HG02610 (cell line): ENCODE results near the gene KCNB1.

Experiments used
- ATAC-seq: cut with Tn5 transposase; IDR thresholded peaks from one replicate; pipeline ENCODE4 v1.9.1; 2021; ENCODE audit warnings: mild to moderate bottlenecking, moderate library complexity; ENCODE audit not compliant: unreplicated experiment

Gene KCNB1

DNA sequence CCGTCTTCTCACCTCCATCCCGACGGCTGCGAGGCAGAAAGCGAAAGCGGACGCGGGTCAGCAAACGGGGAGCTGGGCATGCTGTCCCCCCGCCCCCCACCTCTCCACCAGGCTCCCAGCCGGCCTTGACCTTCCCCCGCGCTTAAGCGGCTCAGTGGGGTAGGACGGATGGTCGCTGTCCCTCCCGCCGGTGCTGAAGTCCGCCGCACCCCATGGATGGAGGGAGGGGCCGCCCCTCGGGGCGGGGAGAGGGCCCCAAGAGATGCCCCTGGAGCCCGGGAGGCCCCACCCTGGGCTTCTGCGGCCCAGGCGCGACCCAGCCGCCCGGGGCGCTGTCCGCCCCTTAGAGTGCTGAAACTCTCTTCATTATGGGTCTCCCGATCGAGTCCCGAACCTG lies at the start of gene KCNB1:
Gene KCNB1 (minus strand): TSS at position 48 of the 397 bp plus-strand sequence. CDS start 188 bp downstream, outside the sequence.
- ATAC-seq, result no peak

DNA sequence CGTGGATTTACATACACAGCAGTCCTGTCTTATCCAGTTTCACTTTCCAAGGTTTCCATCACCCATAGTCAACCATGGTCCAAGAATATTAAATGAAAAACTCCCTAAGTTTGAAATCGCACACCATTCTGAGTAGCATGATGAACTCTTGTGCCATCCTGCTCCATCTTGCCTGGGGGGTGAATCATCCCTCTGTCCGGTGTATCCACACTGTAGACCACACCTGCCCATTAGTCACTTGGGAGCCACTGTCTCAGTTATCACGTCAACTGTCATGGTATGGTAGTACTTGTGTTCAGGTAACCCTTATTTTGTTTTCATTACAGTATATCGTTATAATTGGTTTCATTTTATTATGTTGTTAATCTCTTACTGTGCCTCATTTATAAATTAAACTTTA lies 47.0 kb upstream of the KCNB1 start:
- no peak for ATAC-seq

DNA sequence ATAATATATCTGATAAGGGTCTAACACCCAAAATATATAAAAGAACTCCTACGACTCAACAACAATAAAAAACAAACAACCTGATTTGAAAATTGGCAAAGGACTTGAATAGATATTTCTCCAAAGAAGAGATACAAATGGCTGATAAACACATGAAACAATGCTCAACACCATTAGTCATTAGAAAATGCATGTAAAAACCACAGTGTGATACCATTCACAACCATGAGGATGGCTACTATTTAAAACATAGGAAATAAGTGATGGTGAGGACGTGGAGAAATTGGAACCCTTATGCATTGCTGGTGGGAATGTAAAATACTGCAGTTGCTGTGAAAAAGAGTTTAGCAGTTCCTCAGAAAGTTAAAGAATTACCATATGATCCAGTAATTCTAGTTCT lies 44.1 kb upstream of the KCNB1 start:
- no peak for ATAC-seq

DNA sequence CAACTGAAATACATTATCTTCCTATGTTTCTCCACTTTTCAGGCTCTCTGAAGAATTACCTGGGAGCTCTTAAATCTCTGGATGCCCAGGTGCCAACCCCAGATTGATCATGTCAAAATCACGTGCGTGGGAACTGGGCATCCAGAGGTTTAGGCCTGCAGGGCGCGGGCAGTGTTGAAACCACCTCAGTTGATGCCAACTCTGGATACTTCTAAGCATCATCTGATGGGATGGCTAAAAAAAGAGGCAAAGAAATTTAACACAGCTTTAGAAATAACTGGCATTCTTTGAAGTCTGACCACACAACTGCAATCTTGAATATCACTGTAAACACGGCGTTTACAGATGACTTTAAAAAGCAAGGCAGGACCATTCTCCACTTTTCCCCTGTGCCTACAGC lies 43.6 kb upstream of the KCNB1 start:
- ATAC-seq, result no peak

DNA sequence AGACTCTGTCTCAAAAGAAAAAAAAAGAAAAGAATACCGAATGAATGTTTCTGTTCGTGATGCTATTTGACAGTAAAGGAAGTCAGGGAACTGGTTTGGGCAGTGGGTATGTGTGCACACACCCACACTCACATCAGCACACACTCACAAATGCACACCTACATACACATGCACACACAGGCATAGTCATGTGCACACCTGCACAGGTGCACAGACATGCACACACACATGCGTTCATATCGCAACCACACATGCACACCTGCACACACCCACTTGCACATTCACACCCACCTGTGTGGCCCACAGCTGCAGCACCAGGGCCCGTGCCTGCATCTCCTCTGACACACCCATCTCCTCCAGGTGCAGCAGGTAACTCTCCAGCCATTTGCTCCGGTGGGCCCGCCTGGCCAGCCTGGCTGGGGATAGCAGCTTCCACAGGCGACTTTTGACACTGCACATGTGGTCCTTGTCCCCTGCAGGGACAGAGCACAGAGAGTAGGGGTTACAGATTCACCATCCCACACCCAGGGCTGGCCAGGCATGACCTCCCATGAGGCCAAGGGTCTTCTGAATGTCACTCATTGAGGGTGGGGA lies 41.4 kb upstream of the KCNB1 start:
- no peak for ATAC-seq

DNA sequence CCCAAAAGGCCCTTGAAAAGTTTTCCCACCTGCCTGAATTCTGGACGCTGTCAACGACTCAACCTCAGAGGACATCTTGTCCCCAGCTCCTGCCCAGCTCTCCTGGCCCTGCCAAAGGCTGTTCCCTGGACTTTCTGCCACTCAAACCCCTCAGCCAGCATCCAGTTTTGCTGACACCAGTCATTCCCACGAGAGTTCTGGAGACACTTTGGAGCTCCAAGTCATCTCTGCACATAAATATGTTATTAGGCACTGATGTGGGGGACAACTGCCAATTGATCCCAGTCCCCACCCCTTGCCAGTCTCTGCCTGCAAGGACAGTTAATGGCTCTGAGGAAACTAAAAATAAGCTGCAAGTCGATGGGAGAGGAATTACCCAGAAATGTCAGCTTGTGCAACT lies 38.9 kb upstream of the KCNB1 start:
- ATAC-seq, result no peak

DNA sequence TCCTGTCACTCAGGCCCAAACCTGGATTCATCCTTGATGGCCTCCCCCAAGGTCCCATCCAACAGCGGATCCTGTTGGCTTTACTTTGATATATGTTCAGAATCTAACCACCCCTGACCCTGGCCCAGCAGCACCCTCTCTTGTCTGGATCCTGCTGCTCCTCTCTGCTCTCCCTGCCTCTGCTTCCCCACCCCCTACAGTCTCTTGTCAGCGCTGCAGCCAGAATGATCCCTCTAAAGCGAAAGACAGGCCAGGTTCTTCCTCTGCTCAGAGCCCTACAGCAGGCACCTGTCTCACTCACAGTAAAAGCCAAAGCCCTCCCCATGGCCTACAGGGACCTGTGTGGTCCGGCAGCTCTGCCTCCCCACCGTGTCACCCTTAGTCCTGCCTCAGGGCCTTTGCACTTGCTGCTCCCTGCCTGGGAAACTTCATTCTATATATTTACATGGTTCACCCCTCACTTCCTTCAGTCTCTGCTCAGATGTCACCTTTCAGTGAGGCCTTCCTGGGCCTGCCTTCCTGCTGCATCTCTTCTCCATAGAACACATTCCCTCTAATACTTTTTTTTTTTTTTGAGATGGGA lies 37.4 kb upstream of the KCNB1 start:
- ATAC-seq, result no peak

DNA sequence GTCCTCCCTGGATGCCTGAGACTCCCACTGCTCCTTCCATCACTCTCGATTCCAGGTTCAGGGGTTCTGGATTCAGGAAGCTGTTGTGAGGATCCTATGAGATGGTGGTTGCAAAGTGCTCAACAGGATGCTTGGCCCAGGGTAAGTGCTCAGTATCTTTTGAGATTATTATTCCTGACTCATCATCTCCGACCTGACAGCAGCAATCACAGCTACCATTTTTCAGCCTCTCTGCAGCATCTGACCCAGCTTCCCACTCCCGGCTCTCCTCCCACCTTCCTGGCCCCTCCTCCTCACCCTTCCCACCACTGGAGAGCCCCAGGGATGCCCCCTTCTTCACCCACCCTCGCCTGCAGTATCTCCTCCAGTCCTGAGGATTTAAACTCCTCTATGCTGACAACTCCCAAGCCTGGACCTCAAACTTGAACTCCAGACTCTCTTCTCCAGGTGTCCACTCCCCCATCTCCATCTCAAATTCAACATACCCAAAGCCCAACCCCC lies 36.8 kb upstream of the KCNB1 start:
- no peak for ATAC-seq

DNA sequence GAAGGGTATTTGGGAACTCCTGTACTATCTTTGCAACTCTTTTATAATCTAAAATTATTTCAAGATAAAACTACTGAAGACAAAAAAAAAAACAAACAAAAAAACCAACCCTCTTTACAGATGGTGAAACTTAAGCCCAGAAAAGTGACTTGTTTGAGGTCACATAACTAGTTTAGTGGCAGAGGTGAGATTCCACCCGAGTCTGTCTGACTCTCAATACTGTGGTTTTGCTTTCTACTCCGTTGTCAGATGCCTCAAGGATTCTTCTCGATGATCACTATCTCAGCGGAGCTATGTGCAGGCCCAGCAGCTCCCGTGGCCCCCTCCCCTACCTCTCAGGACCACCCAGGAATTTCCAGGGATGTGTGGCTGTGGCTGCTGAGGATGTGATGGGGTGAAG lies 36.1 kb upstream of the KCNB1 start:
- ATAC-seq, result no peak

DNA sequence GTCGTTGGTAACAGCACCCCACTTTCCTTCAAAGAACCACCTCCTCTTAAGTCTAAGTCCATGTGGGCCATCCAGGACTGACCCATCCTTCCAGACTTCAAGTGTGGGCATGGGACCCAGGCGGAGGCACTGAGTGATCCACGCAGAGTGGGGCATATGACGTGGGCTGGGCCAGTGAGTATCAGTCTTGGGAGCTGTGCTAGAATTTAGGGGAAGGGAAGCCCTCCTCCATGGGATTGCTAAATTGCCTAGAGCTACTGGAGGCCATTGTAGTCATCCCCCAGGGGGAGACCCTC lies 35.3 kb upstream of the KCNB1 start:
- ATAC-seq, result no peak

DNA sequence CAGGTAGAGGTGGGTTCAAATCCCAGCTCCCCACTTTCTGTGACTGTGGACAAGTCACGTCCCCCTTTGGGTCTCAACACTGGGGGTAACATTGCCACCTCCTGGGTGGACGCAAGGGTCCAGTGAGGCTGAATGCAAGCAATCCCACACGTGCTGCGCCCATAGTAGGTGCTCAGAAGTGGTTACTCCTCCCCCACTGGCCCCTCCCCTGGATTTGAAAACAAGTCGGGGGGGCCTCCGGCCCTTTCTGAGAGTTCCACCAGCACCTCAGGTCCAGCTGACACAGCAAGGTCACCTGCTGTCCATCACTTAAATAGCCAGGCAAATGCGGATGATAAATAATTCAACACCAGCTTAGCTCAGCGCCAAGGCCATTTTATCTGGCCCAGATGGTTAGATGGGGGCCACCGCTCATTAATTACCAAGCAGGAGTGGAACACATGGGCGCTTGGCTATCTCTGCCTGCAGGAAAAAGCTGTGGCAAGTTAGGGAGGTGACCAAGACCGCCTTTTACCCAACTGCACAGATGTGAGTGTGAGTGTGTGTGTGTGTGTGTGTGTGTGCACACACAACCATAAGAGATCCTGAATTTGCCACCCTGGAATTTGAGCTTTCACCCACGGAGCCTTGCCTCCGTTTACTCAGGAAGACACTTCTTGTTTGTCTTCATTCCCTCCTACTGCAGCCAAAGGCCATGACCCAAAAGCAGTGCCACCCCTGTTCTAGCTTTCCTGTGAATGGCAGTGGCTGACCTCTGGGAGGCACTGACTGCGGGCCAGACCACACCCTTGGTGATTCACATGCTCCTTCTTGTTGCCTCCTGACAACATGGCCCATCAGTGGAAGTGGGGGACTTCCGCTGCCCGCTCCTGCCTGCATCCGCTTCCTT lies 34.7 kb upstream of the KCNB1 start:
- no peak for ATAC-seq

DNA sequence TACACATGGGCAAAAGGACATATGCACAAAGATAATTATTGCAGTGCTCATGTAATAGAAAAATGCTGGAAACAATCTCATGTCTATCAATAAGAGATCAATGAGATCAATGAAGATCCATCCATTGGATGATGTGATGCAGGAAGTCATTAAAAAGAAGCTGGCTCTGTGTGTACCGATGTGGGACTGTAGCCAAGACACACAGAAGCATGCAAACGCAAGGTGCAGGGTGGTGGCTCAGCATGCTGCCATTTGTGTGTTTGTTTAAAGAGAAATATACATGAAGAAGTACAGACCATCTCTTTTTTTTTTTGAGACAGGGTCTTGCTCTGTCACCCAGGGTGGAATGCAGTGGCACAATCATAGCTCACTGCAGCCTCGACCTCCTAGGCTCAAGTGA lies 33.1 kb upstream of the KCNB1 start:
- ATAC-seq, result no peak

DNA sequence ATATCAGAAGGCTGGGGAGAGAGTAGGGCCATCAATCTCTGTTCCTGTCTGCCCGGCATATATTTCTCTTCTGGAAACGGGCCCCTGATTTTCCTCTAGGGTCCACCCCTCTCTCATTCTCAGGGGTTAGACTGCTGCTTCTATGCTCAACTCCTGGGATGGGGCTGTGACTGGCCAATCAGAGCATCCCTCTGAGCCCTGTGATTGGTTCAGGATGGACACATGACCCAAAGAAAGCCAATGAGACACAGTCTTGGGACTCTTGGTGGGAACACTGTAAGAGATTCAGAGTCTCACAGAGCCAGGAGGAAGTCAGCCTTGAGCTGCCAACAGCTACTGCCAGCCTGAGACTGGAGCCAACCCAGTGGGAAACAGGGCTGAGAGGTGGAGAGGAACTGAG lies 31.0 kb upstream of the KCNB1 start:
- no peak for ATAC-seq

DNA sequence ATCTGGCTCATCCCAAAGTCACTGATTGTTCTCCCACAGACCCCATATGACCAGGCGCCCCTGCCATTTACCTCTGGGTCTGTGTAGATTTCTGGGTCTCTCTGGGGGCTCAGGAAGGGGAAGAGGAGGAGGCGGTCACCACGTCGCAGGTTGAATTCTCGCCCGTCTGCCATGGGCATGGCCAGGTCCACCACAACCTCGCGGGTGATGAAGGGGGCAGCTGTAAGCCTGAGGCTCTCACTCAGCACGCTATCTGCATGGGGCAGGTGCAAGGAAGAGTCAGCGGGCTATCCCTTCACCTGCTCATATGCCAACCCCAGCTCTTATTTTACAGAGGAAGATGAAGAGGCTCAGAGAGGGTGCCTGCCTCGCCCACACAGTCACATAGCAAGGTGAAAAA lies 30.5 kb upstream of the KCNB1 start:
- no peak for ATAC-seq

DNA sequence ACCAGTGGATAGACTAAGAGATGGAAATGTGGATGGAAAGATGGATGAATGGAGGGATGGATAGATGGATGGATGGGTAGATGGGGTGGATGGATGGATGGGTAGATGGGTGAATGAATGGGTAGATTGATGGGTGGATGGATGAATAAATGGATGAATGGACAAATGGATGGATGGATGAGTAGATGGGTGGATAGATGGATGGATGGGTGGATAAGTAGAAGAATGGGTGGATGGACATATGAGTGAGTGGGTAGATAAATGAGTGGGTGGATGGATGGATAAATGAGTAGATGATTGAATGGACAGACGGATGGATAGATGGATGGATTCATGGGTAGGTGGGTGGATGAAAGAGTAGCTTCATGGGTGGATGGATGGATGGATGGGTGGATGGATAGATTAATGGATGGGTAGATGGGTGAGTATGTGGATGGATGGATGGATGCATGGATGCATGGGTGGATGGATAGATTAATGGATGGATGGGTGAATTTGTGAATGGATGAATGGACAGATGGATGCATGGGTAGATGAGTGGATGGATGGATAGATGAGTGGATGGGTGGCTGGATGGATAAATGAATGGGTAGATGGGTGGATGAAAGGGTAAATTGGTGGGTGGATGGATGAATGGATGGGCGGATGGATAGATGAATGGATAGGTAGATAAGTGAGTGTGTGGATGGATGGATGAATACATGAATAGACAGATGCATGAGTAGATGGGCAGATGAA lies 29.5 kb upstream of the KCNB1 start:
- ATAC-seq, result no peak

DNA sequence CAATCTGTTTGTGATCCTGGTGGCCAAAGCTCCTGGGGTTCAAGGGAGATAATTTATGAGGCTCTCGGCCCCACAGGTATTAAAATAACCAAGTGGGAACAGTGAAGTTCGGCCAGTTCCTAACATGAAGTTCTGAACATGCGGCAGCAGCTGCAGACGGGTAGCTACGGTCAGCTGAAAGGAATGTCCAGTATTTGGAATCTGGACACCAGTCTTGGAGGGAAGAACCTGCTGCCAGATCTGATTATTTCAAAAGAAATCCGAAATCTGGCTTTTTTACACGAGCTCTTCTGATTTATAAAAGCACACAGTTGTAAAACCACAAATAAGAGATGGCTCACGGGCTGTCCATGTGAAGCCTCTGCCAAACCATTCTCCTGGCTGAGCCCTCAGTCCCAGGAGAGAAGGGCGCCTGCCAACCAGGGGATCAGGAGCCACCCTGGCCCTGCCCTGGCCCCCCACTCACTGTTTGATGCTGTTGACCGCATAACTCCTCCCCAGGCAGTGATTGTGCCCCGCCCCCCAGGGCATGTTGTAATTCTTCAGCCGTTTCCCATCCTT lies 28.2 kb upstream of the KCNB1 start:
- no peak for ATAC-seq

DNA sequence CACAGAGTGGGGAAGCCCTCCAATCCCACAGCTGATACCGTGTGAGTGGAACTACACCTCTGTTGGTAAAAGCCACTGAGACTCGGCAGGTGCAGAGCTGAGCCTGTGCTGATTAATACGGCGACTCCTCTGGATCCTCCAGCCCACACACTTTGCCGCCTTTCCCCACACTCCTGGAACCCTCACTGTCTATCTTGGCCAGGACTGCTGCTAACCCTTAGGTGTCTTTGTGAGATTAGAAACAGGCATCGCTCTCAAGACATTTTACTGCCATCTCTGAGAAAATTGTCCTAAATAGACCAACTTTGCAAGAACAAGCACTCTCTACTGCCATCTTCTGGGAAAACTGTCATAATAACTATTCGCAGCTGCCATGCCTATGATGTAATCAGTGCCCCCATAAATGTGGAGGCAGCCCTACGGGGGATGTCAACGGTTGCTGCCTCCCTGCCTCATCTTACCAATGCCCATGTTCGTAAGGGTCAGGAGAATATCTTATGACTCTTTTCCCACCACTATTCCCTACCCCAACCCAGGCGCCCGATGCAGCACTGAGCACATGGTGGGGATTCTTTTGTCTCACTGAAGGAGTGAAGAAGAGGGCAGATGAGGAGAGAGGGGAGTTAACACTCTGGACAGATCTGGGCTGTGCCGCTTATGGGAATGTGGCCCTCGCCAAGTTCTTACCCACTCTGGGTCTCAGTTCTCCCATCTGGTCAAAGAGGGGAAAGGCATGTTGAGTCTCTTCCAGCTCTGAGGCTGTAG lies 26.1 kb upstream of the KCNB1 start:
- ATAC-seq, result no peak

DNA sequence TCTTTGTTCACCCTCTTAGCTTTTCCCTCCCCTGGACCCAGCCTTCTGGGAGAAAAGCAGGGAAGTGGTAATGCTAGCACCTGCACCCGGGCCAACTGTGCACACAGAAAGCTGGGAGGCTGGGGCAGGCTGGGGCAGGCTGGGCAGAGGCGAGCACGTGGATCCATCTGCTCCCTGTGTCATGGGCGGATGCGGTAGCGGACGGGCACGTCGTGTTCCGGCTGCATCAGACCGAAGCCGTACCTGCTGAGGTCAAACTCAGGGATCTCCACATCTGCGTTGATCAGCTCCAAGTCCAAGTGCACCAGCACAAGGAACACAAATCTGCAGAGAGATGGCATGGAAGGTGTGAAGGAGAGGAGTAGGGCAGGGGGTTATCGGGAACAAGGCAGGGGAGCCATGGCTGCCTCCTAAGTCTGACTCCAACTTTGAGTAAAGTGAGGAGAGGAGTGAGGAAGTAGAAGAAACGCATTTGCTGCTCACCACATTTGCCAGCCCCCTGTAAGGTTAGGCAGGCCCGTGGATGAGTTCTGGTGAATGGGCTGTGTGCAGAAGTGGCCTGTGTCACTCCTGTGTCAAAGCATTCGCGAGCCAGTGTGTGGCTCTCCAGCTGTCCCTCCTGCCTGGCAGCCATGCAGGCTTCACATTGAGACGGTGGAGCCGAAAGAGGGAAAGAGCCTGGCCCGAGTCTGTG lies 25.4 kb upstream of the KCNB1 start:
- no peak for ATAC-seq

DNA sequence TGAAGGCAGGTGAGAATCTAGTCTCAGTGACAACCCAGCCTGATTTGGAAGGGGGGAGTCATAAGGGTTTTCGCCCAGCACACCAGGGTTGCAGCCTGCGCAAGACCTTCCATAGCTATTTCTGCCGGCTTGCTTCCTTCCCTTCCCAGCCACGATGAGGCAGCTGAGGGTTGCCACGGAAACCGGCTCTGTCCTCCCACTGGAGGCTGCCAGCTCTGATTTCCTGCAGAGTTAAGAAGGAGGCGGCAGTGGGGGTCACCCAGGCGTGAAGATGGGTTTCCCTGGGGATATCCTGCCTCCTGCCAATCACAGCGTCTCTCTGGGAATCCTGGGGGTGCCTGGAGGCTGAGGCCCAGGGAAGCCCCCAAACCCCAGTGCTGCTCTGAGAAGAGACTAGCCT lies 23.1 kb upstream of the KCNB1 start:
- no peak for ATAC-seq

DNA sequence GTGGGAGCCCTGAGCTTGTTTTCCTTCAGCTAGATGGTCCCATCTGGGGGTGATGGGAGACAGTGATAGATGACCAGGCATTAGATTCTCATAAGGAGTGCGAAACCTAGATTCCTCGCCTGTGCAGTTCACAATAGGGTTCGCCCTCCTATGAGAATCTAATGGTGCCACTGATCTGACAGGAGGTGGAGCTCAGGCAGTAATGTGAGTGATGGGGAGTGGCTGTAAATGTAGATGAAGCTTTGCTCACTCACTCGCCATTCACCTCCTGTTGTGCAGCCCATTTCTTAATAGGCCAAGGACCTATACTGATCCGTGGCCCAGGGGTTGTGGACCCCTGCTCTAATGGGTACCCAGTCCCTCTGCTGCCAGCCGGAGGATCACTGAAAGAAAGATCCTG lies 20.7 kb upstream of the KCNB1 start:
- ATAC-seq, result no peak
